AG04450 (cell line): Measurements from ENCODE around the gene CFAP97D2. TPM values are rescaled to one million over a fixed set of nuclear protein-coding genes. Genes with fewer than 3 reads are reported as not detected.

Experiments
- CTCF ChIA-PET: fragments of 300-600, 350-600 bp; formaldehyde crosslinking; extraction: SDS; loops from one replicate; lab custom pipeline; 2022; ENCODE audit warnings: antibody characterized with exemption, inconsistent platforms; lab: Charles Lee
- POLR2A ChIA-PET: fragments of 350-600 bp; formaldehyde crosslinking; extraction: SDS; loops from one replicate; lab custom pipeline; 2021; ENCODE audit warnings: antibody characterized with exemption, inconsistent platforms; lab: Yijun Ruan, JAX
- DNase-seq: peaks from one replicate; pipeline ENCODE4 v3.0.0-alpha.2; 2011; ENCODE audit warnings: low read depth, low spot score
- H3K27ac ChIP-seq: one replicate; pipeline ENCODE4 v1.5.1; 2012; ENCODE audit warnings: low read depth, low read length, control low read depth
- H3K27me3 ChIP-seq: one replicate; pipeline ENCODE4 v1.6.0; 2012; ENCODE audit warnings: low read length; ENCODE audit not compliant: control insufficient read depth, insufficient read depth
- H3K4me3 ChIP-seq: 2 replicates; pipeline ENCODE4 v1.5.1; 2011; ENCODE audit warnings: mild to moderate bottlenecking, low read depth, low read length, control low read depth
- H3K9me3 ChIP-seq: 2 replicates; pipeline ENCODE4 v1.5.1; 2012; ENCODE audit warnings: low read length; ENCODE audit not compliant: control insufficient read depth, insufficient read depth
- CTCF ChIP-seq: IDR thresholded peaks from 2 replicates; pipeline ENCODE4 v1.5.1; 2011; ENCODE audit warnings: low read depth, low read length, control low read depth, inconsistent platforms
- polyA plus RNA-seq: library from polyadenylated mRNA; depleted of rRNA; stranded (reverse); fragments of >200 nt; gene quantifications from 2 replicates; pipeline ENCODE4 v1.2.3, GENCODE V29; 2011

The CFAP97D2 gene
- polyA plus RNA-seq, 1 experiment: not detected

- TF ChIP-seq CTCF: no peak
- H3K4me3 ChIP-seq: peak overlapping the region; percentile 15; the same call in 1 of the 2 replicates
- POLR2A ChIA-PET: interaction anchor here (0.6 kb wide), 1 partner anchor 192 kb away, joined by 3 read pairs; no protein-coding TSS in a partner anchor
- H3K27ac ChIP-seq: no peak overlapping the region
- peaks cover 5% of the 10 kb centered on the region; the same call in 1 of the 2 replicates for H3K9me3 ChIP-seq
- DNase-seq: no peak
- H3K27me3 ChIP-seq: peaks cover 43% of the 10 kb centered on the region
- CTCF ChIA-PET: no interaction called here
These were observed 17.2 kb upstream of the CFAP97D2 start for GRCh38 chr13:114161644-114162532.

DNA sequence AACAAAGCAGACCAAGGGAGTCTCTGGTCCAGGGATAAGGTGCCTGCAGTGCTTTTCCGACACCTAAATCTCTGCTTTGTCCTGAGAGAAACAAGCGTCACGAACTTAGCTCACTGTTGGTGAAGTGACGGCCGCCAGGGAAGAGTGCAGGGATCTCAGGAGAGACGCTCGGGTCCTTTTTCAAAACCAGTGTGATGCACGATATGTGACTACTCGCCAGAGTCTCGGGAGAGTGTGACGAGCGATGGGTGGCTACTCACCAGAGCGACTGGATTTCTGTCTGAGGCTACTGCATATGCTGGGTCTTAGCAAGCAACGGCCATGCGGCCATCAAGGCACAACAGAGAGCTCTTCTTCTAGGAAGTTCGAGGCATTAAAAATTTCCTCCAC lies 16.5 kb upstream of the CFAP97D2 start:
- H3K27ac ChIP-seq: no peak overlapping the region
- H3K27me3 ChIP-seq: peaks cover 41% of the 10 kb centered on the region
- ChIA-PET POLR2A (no interaction called here), CTCF (no interaction called here)
- TF ChIP-seq CTCF: no peak
- H3K9me3 ChIP-seq: peaks cover 5% of the 10 kb centered on the region; the same call in 1 of the 2 replicates
- DNase-seq: no peak
- H3K4me3 ChIP-seq: no peak overlapping the region

GRCh38 chr13:114164053-114164452 lies 15.0 kb upstream of the CFAP97D2 start:
- H3K9me3 ChIP-seq: peaks cover 5% of the 10 kb centered on the region; the same call in 1 of the 2 replicates
- POLR2A ChIA-PET: no interaction called here
- H3K27ac ChIP-seq: no peak overlapping the region
- DNase-seq: no peak
- CTCF ChIA-PET: no interaction called here
- TF ChIP-seq CTCF: no peak
- H3K4me3 ChIP-seq: no peak overlapping the region
- peaks cover 41% of the 10 kb centered on the region for H3K27me3 ChIP-seq

GRCh38 chr13:114164681-114165429 lies 14.2 kb upstream of the CFAP97D2 start:
- H3K4me3 ChIP-seq: no peak overlapping the region
- peaks cover 41% of the 10 kb centered on the region for H3K27me3 ChIP-seq
- no peak overlapping the region for H3K27ac ChIP-seq
- H3K9me3 ChIP-seq: peaks cover 5% of the 10 kb centered on the region; the same call in 1 of the 2 replicates
- ChIA-PET POLR2A (no interaction called here), CTCF (no interaction called here)
- no peak for DNase-seq
- TF ChIP-seq CTCF: no peak
